ENCODE measurements around the gene RUSC1.
A peak's percentile ranks its signal among the peaks of the same experiment; 100 is the strongest.
"Not testable (repeated sequence)": the region's sequence is repeated elsewhere in the genome, so short reads cannot be mapped to it uniquely, and the experiment has no call there.

Gene RUSC1

GRCh38 chr1:155323729-155324036 is 3.0 kb downstream of the RUSC1 start:
- peak; percentile 89 for DNase-seq

DNA sequence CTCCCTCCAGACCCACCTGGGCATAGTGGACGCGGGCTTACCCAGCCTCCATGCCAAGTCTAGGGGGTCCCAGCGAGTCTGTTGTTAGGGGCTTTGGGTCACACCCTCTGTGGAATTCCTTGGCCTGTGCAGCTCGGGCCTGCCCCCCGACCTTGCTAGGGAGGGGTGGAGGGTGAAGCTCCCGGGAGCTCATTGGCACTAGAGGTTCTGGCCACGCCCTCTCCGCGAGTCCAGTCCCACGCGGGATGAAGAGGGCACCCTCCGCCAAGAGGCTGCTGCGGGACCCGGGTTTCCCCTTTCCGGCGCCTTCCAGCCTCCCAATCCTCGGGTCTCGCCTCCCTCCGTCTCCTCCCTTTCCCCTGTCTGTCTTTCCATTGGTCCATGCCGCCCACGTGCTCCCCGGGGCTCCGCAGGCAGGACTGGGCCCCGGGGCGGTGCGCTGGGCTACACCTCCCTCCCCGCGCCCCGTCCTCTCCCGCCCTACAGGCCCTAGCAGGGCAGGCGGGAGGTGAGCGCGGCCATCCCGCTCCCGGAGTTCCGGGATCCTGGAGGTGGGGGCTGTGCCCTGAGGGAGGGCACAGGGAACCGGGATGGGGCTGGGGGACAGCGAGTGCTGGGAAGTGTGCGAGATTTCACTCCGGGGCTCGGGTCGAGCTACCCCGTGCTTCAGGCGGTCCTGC is 3.5 kb downstream of the RUSC1 start:
- peak; percentile 98 for DNase-seq

GRCh38 chr1:155324717-155325602 is 4.3 kb downstream of the RUSC1 start:
- peak; percentile 83 for DNase-seq

GRCh38 chr1:155325603-155325893 is 4.9 kb downstream of the RUSC1 start:
- no peak for DNase-seq

DNA sequence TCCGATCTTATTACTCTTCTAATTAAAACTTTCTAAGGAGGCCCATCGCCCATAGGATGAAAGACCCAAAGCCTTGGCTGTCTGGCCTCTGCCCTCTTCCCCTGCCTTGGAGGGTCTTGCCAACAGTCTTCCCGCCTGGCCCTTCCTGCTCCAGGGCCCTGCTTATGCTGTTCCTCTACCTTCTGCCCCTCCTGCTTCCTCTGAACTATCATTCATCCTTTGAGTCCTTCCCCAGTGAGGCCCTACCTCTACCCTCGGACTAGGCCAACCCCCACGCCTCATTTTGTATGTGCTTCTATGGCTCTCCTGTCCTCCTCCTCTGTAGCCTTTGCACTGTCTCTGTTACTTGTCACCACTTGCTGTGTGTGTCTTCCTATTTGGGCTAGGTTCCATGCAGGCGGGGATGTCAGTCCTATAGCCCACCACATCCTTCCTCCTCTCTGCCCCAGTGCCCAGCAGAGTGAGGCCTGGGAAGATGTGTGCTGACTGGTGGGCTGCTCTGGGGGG is 5.4 kb downstream of the RUSC1 start:
- DNase-seq = no peak

DNA sequence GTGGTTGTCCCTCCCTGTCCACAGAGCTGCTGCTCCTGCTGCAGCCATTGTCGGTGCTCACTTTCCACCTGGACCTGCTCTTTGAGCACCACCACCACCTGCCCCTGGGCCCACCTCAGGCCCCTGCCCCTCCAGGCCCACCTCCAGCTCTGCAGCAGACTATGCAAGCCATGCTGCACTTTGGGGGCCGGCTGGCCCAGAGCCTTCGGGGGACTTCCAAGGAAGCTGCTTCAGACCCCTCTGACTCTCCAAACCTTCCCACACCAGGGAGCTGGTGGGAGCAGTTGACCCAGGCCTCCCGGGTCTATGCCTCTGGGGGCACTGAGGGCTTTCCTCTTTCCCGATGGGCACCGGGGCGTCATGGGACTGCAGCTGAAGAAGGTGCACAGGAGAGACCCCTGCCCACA is 5.9 kb downstream of the RUSC1 start:
- DNase-seq = no peak

- DNase-seq = no peak
These were observed 7.3 kb downstream of the RUSC1 start for GRCh38 chr1:155327981-155328380.

DNA sequence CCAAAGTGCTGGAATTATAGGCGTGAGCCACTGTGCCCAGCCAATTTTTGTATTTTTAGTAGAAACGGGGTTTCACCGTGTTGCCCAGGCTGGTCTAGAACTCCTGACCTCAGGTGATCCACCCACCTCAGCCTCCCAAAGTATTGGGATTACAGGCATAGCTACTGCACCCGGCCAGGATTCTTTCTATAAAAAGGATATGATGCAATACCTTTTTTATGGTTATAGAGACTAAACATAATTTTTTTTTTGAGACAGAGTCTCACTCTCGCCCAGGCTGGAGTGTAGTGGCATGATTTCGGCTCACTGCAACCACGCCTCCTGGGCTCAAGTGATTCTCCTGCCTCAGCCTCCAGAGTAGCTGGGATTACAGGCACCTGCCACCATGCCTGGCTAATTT is 8.2 kb downstream of the RUSC1 start:
- DNase-seq = not testable (repeated sequence)

DNA sequence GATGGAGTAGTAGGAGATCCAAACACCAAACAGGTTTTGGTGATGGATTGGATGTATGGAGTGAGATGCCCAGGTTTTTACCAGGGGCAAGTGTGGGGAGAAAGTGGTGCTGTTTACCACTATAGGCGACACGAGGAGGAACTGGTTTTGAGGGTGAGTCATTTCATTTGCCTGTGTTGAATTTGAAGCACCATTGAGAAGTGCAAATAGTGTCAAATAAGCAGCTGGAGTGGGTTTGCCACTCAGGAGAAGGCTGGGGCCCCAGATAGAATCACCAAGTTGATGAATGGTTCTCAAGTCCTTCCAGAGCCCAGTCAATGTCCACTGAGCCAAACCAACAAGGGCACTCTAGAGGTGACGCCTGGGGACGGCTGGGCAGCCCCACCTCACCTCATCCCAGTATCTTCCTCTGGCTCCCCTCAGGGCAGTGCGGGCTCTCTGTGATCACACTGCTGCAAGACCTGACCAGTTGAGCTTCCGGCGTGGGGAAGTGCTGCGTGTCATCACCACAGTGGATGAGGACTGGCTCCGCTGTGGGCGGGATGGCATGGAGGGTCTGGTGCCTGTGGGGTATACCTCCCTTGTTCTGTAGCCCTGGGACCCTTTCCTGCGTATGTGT is 9.4 kb downstream of the RUSC1 start:
- DNase-seq = no peak

DNA sequence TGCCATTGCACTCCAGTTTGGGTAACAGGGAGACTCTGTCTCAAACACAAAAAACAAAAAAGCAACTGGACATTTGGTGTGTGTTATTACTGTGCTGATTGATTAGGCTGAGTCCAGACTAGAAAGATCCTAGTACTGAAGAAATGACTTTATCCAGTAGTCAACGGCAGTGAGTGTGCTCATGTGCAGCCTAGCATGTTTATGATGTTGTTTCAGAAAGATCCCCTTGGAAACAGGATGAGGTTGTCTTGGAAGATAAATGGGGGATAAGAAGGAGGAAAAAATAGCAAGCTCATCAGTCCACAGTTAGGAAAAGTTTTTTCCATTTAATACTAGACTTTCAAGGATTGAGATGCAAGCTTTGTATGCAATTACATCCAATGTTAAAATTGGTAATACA is 14.3 kb downstream of the RUSC1 start:
- DNase-seq = no peak

DNA sequence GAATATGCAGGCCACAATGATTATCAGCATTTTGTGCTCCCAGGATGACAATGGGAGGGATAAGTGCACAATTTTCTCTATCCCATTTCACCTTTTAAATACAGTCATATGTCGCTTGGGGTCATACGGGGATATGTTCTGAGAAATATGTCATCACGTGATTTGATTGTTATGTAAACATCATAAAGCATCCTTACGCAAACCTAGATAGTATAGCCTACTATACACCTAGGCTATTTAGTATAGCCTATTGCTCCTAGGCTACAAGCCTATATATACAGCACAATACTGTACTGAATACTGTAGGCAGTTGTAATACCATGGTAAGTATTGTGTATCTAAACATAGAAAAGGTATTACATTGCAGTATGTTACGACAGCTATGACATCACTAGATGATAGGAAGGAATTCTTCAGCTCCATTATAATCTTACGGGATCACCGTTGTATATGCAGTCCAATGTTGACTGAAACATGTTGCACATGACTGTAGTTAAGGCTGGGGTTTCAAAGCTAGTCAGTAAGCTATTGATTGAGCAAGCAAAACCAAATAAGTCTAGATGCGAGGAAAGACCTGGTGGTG is 18.9 kb downstream of the RUSC1 start:
- no peak for DNase-seq

GRCh38 chr1:155342842-155343241 is 22.1 kb downstream of the RUSC1 start:
- DNase-seq = no peak

DNA sequence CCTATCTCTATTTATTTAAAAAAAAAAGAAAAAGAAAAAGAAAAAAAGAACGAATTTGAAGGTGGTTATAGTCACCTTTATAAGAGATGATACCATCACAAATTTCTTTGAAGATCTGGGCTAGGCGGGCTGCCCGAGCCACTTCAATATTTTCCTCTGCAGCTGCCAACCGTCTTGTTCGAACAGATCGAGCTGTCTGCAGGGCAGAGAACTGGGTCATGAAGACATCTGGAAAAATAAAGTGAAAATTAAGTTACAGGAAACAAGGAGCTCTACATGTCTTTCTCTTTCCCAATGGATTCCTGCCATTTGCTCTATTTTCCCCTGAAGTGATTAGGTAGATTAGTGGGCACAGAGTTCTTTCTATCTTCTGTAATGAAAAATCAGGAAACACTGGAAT is 31.9 kb downstream of the RUSC1 start:
- no peak for DNase-seq

- DNase-seq = no peak
These were observed 39.4 kb downstream of the RUSC1 start for GRCh38 chr1:155360051-155360450.

DNA sequence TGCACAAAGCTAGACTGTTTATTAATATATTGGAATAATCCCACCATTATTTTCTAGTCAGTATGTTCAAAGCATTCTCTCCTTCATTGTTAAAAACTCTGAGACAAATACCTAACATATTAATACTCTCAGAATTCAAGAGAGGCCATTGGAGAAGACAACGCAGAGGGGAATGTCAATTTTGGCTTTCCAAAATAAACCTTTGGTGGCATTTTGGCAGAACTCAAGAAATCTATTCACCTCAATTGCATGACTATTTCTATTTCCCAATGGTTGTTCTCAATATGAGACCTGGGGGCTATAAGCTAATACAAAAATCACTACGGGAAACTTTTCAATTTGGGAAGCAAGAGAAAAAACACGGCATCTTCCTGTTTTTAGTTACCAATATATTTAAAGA is 58.5 kb downstream of the RUSC1 start:
- no peak for DNase-seq

DNA sequence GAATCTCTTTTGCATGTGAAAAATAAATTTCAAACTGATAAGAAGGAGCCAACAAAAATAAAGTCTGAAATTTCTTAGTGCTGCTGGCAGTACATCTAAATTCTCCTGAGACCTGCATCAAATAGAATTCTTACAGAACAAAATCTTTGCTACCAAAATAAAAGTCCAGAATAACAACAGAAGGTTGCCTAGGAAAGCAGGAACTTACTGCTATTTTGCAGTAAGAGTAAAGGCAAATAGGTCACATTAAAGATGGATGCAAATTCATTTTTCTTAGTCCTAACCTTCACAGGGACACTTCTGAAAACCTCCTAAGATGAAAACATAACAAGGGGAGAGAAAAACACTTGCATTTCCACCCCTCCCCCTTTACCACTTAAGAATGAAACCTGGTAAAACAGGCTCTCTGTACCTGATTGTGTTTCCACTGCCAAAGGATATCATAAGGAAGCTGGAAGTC is 59.0 kb downstream of the RUSC1 start:
- DNase-seq = peak; percentile 9

Data from NCI-H69 (cell line).